ENCODE measurements around the gene SLC6A15. TPM values are rescaled to one million over a fixed set of nuclear protein-coding genes. Genes with fewer than 3 reads are reported as not detected.

The SLC6A15 gene
- 1 to 10 TPM; 2.2 to 5.9 (median 4.0) TPM for total RNA-seq

DNA sequence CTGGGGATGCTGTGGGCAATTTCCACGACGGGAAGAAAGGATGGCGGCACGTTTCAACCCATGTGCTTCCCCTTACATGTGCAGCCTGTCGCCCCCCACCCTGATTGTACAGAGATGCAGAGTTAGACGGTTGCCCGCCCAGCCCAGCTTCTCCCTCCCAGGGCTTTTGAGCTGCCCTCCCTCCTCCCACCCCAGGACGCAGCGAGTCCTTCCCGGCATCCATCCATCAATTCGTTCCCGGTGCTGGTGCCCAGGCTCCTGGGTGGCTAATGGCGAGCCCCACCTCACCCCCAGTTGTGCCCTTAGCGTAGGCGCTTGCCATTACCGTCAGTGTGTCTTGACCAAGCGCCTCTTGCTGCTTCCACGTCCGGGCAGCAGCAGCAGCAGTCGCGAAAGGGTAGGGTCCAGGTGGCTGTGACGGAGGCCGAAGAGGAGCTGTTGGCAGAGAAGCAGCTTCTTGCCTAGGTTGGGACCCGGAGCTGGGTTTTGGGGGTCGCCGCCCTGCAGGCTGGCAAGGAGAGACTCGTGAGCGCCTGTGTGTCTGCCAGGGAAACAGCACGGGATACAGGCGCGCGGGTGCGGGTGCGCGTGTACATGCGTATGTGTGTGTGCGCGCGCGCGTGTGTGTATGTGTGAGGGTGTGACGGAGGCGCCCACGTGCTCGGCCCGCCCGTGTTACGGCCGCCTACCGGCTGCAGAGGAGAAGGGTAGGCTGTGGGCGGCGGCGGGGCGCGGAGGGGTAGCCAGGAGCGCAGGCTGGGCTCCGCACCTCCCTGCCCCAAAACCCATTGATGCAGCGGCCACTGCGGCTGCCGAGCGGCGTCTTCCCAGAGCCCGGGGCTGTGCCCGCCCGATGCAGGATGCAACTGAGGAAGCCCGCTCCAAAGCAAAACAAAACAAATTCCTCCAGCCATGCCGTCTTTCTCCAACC is at the start of gene SLC6A15:
Gene SLC6A15 (minus strand): TSS at position 602 of the 931 bp plus-strand sequence. CDS start 20,679 bp downstream, outside the sequence.
- Histone ChIP-seq H3K4me3 (peak within 1 kb of the TSS; percentile 48), H3K27me3 (peaks cover 41% of the 10 kb centered on the region), H3K36me3 (no peaks in the 10 kb centered on the region), H3K4me1 (peaks cover 28% of the 10 kb centered on the region), H3K9me3 (no peaks in the 10 kb centered on the region), H3K27ac (no peak within 1 kb of the TSS)
- WGBS = 2% methylated on average over 65 of the region's 67 CpGs
- TF ChIP-seq POLR2A (IDR thresholded peaks at IDR 0.05) = no peak
- TF ChIP-seq, protein P1, sequence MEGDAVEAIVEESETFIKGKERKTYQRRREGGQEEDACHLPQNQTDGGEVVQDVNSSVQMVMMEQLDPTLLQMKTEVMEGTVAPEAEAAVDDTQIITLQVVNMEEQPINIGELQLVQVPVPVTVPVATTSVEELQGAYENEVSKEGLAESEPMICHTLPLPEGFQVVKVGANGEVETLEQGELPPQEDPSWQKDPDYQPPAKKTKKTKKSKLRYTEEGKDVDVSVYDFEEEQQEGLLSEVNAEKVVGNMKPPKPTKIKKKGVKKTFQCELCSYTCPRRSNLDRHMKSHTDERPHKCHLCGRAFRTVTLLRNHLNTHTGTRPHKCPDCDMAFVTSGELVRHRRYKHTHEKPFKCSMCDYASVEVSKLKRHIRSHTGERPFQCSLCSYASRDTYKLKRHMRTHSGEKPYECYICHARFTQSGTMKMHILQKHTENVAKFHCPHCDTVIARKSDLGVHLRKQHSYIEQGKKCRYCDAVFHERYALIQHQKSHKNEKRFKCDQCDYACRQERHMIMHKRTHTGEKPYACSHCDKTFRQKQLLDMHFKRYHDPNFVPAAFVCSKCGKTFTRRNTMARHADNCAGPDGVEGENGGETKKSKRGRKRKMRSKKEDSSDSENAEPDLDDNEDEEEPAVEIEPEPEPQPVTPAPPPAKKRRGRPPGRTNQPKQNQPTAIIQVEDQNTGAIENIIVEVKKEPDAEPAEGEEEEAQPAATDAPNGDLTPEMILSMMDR (IDR thresholded peaks at IDR 0.05) = peak in 1 of 2 donors; percentile 33
- DNase-seq (ENCODE audit: low spot score in 2 of 2) = peak; percentile 82

DNA sequence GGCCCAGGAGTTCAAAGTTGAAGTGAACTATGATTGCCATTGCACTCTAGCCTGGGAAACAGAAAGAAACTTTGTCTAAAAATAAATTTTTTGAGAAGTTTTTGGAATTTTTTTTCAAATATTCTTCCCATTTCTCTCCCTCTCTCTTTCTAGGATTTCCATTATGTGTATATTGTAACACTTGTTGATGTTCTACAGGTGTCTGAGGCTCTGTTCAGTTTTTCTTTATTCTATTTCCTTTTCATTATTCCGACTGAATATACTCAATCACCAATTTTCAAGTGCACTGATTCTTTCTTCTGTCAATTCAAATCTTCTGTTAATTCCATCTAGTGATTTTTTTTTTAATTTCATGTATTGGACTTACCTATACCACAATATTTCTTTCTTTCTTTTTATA is 48.3 kb upstream of the SLC6A15 start:
- Histone ChIP-seq H3K4me1 (no peaks in the 10 kb centered on the region), H3K27me3 (no peaks in the 10 kb centered on the region), H3K27ac (no peak overlapping the region), H3K9me3 (no peaks in the 10 kb centered on the region), H3K36me3 (no peaks in the 10 kb centered on the region), H3K4me3 (no peak overlapping the region)
- DNase-seq (ENCODE audit: low spot score in 2 of 2) = no peak
- WGBS = 81% methylated on average over 1 of the region's 1 CpG
- TF ChIP-seq POLR2AphosphoS5 (IDR thresholded peaks at IDR 0.05) (no peak), EP300 (IDR thresholded peaks at IDR 0.05) (no peak), POLR2A (IDR thresholded peaks at IDR 0.05) (no peak)
- TF ChIP-seq, protein P1 (IDR thresholded peaks at IDR 0.05) = no peak

DNA sequence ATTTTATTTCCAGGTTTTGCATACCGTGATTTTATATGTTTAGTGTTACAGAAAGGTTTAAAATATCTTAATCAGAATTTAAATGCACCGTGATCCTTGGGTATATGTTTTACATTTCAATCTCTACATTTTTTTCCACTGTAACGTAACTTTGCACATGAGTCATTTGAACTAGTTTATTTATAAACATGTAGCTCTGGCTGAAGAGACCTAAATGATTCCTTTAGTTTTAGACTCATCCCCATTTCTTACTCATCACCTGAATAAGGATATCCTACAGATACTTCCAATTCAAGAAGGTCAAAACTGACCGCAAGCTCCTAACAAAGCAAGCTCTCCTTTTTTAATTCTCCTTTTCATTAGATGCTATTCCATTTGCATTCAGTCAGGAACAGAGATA is 42.7 kb upstream of the SLC6A15 start:
- 64% methylated on average over 4 of the region's 4 CpGs for WGBS
- no peaks in the 10 kb centered on the region for H3K36me3 ChIP-seq
- no peaks in the 10 kb centered on the region for H3K27me3 ChIP-seq
- no peak for DNase-seq (ENCODE audit: low spot score in 2 of 2)
- no peak overlapping the region for H3K4me3 ChIP-seq
- H3K27ac ChIP-seq = no peak overlapping the region
- TF ChIP-seq, protein P1 (IDR thresholded peaks at IDR 0.05) = no peak
- TF ChIP-seq POLR2AphosphoS5 (IDR thresholded peaks at IDR 0.05) = no peak
- TF ChIP-seq POLR2A (IDR thresholded peaks at IDR 0.05) = no peak
- no peaks in the 10 kb centered on the region for H3K4me1 ChIP-seq
- H3K9me3 ChIP-seq = no peaks in the 10 kb centered on the region

DNA sequence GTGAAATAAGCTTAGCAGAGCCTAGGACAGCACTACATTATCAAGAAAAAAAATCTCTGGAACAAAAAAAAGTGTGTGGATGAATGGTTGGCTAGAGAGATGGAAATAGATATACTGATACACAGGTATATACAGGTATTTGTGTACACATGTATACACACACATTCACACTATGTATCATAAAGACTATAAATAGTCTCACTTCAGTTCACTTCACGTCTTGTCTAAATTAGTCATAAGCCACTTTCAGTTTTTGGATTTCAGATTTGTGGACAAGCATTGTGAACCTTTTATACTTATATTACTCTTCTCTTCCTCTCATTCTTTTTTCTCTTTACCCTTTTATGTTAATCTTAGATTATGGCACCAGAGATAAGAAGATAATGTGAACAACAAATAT is 41.8 kb upstream of the SLC6A15 start:
- Histone ChIP-seq H3K4me3 (no peak overlapping the region), H3K27ac (no peak overlapping the region), H3K4me1 (no peaks in the 10 kb centered on the region), H3K36me3 (no peaks in the 10 kb centered on the region), H3K27me3 (no peaks in the 10 kb centered on the region), H3K9me3 (no peaks in the 10 kb centered on the region)
- TF ChIP-seq, protein P1 (IDR thresholded peaks at IDR 0.05) = no peak
- no peak for TF ChIP-seq POLR2A (IDR thresholded peaks at IDR 0.05)
- no peak for TF ChIP-seq EP300 (IDR thresholded peaks at IDR 0.05)
- TF ChIP-seq POLR2AphosphoS5 (IDR thresholded peaks at IDR 0.05) = no peak
- 61% methylated on average over 1 of the region's 1 CpG for WGBS
- no peak for DNase-seq (ENCODE audit: low spot score in 2 of 2)

DNA sequence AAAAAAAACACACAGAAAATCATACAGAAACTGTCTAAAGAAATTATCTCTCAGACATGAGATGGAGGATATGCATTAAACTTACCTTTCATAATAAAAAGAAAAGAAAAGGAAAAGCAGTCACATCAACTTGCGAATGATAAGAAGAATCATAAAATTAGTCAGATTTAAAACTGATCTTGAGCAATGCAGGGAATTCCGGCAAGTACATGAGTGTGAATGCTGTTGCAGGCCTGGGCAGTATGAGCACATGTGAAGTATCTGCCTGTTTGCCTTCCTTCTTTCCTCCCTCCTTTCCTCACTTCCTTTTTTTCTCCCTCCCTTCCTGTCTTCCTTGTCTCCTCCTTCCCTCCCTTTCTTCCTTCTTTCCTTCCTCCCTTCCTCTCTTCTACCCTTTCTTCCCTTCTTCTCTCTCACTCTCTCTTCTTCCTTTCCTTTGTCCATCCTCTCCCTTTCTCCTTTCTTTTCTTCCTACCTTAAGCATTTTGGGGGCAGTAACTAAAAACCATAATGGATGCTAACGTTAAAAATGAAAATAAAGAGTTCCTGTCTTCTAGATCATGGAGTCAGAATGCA is 38.5 kb upstream of the SLC6A15 start:
- WGBS = 71% methylated on average over 3 of the region's 3 CpGs
- TF ChIP-seq EP300 (IDR thresholded peaks at IDR 0.05) (no peak), POLR2A (IDR thresholded peaks at IDR 0.05) (no peak), POLR2AphosphoS5 (IDR thresholded peaks at IDR 0.05) (no peak)
- TF ChIP-seq, protein P1 (IDR thresholded peaks at IDR 0.05) = no peak

More for the DNA sequence above, 38.5 kb upstream of the SLC6A15 start:
- Histone ChIP-seq H3K27ac (no peak overlapping the region), H3K4me1 (no peaks in the 10 kb centered on the region), H3K9me3 (no peaks in the 10 kb centered on the region), H3K27me3 (no peaks in the 10 kb centered on the region), H3K4me3 (no peak overlapping the region), H3K36me3 (no peaks in the 10 kb centered on the region)
- no peak for DNase-seq (ENCODE audit: low spot score in 2 of 2)
